ENCODE data around the gene CNTF. TPM values are rescaled to one million over a fixed set of nuclear protein-coding genes. Genes with fewer than 3 reads are reported as not detected.

The CNTF gene
- polyA plus RNA-seq, 3 donors = 2.1 TPM; not detected in 2

- Mint-ChIP-seq H3K4me1 (no peaks in the 10 kb centered on the region), H3K4me3 (no peak overlapping the region), H3K9me3 (no peaks in the 10 kb centered on the region), H3K36me3 (peaks cover 40 to 46% of the 10 kb centered on the region in 2 donors), H3K27me3 (ENCODE audit: low read depth in 3 of 3) (no peaks in the 10 kb centered on the region), H3K27ac (peak overlapping the region in 2 of 7 donors; percentile 38 to 48)
- no peak overlapping the region for H3K4me3 ChIP-seq (replicated peaks in 1 of 3; ENCODE audit: low read depth in 2 of 3, low read length in 3 of 3)
- intact Hi-C loops (cut with micrococcal nuclease) = no loop called here
- TF ChIP-seq CTCF (IDR thresholded peaks at IDR 0.05) = no peak
- no peaks in the 10 kb centered on the region for H3K4me1 ChIP-seq (ENCODE audit: control insufficient read depth in 1 of 2, insufficient read depth in 2 of 2, low read length in 2 of 2)
- no peaks in the 10 kb centered on the region for H3K27me3 ChIP-seq (ENCODE audit: control insufficient read depth in 2 of 2, insufficient read depth in 2 of 2, low read length in 2 of 2)
- DNase-seq = no peak
- no peaks in the 10 kb centered on the region for H3K79me2 ChIP-seq (ENCODE audit: insufficient read depth, low read length)
- no peaks in the 10 kb centered on the region for H4K20me1 ChIP-seq (ENCODE audit: insufficient read depth, low read length)
- WGBS (ENCODE audit: insufficient coverage) = no CpG with 5 or more reads among the region's 4 CpGs
- peaks cover 56 to 67% of the 10 kb centered on the region in 2 donors for H3K36me3 ChIP-seq (replicated peaks in 1 of 2; ENCODE audit: control insufficient read depth in 1 of 2, insufficient read depth in 2 of 2, low read length in 2 of 2)
- no peak overlapping the region for H3K27ac ChIP-seq (ENCODE audit: low read depth in 1 of 2, low read length in 2 of 2)
- H2AFZ ChIP-seq (ENCODE audit: insufficient read depth, low read depth, low read length, poor library complexity, severe bottlenecking) = no peak overlapping the region
- H3K9me3 ChIP-seq (replicated peaks in 1 of 2; ENCODE audit: control insufficient read depth in 1 of 2, insufficient read depth in 1 of 2, low read length in 2 of 2) = no peaks in the 10 kb centered on the region
- no peak overlapping the region for H3K9ac ChIP-seq (ENCODE audit: insufficient read depth, low read length, poor library complexity, severe bottlenecking)
- H3K4me2 ChIP-seq (replicated peaks; ENCODE audit: extremely low read depth, low read length, poor library complexity, severe bottlenecking) = no peak overlapping the region
Observed at GRCh38 chr11:58625826-58626460, 3.5 kb downstream of the CNTF start.

GRCh38 chr11:58626934-58627483, 4.5 kb downstream of the CNTF start:
- Histone ChIP-seq H3K4me2 (replicated peaks; ENCODE audit: extremely low read depth, low read length, poor library complexity, severe bottlenecking) (no peak overlapping the region), H3K36me3 (replicated peaks in 1 of 2; ENCODE audit: control insufficient read depth in 1 of 2, insufficient read depth in 2 of 2, low read length in 2 of 2) (peaks cover 47 to 56% of the 10 kb centered on the region in 2 donors), H3K9me3 (replicated peaks in 1 of 2; ENCODE audit: control insufficient read depth in 1 of 2, insufficient read depth in 1 of 2, low read length in 2 of 2) (no peaks in the 10 kb centered on the region), H3K9ac (ENCODE audit: insufficient read depth, low read length, poor library complexity, severe bottlenecking) (no peak overlapping the region), H4K20me1 (ENCODE audit: insufficient read depth, low read length) (no peaks in the 10 kb centered on the region), H3K27ac (ENCODE audit: low read depth in 1 of 2, low read length in 2 of 2) (no peak overlapping the region), H3K4me3 (replicated peaks in 1 of 3; ENCODE audit: low read depth in 2 of 3, low read length in 3 of 3) (no peak overlapping the region), H3K79me2 (ENCODE audit: insufficient read depth, low read length) (no peaks in the 10 kb centered on the region), H2AFZ (ENCODE audit: insufficient read depth, low read depth, low read length, poor library complexity, severe bottlenecking) (no peak overlapping the region), H3K27me3 (ENCODE audit: control insufficient read depth in 2 of 2, insufficient read depth in 2 of 2, low read length in 2 of 2) (no peaks in the 10 kb centered on the region), H3K4me1 (ENCODE audit: control insufficient read depth in 1 of 2, insufficient read depth in 2 of 2, low read length in 2 of 2) (no peaks in the 10 kb centered on the region)
- DNase-seq = no peak
- Mint-ChIP-seq H3K36me3 (peaks cover 39 to 43% of the 10 kb centered on the region in 2 donors), H3K27me3 (ENCODE audit: low read depth in 3 of 3) (no peaks in the 10 kb centered on the region), H3K9me3 (no peaks in the 10 kb centered on the region), H3K27ac (no peak overlapping the region), H3K4me1 (no peaks in the 10 kb centered on the region), H3K4me3 (no peak overlapping the region)
- 100% methylated on average over 1 of the region's 4 CpGs for WGBS (ENCODE audit: insufficient coverage)
- intact Hi-C loops (cut with micrococcal nuclease) = no loop called here
- TF ChIP-seq CTCF (IDR thresholded peaks at IDR 0.05) = no peak

Data from CD14-positive monocyte (primary cell).